GM12891 (cell line): Measurements from ENCODE around the gene KCNG2.

Source experiments
- POLR2A ChIP-seq: IDR thresholded peaks from 2 replicates; pipeline ENCODE4 v1.6.1; 2011; ENCODE audit warnings: low read depth, low read length, control low read depth
- POLR2AphosphoS5 ChIP-seq: IDR thresholded peaks from 2 replicates; pipeline ENCODE4 v1.6.1; 2011; ENCODE audit warnings: low read depth, low read length, control low read depth
- POU2F2 ChIP-seq: IDR thresholded peaks from 2 replicates; pipeline ENCODE4 v1.6.1; 2011; ENCODE audit warnings: low read depth, mild to moderate bottlenecking, control low read depth, low read length, moderate library complexity
- SPI1 ChIP-seq: IDR thresholded peaks from 2 replicates; pipeline ENCODE4 v1.6.1; 2011; ENCODE audit warnings: low read depth, low read length, control low read depth
- TAF1 ChIP-seq: IDR thresholded peaks from 2 replicates; pipeline ENCODE4 v1.6.1; 2011; ENCODE audit warnings: low read depth, low read length, control low read depth

GRCh38 chr18:79823120-79823519 is 25.4 kb downstream of the KCNG2 start:
- TF ChIP-seq POLR2A = no peak
- TF ChIP-seq TAF1 = no peak
- no peak for TF ChIP-seq POLR2AphosphoS5
- TF ChIP-seq SPI1 = no peak
- TF ChIP-seq POU2F2 = no peak
